AG04449 (cell line): ENCODE results near the gene PPP2R2C.

Experiments
- CTCF ChIA-PET: fragments of 350-600 bp; formaldehyde crosslinking; extraction: SDS; loops from one replicate; lab custom pipeline; 2021; ENCODE audit warnings: antibody characterized with exemption; lab: Yijun Ruan, JAX
- POLR2A ChIA-PET: fragments of 400-600, 350-600 bp; formaldehyde crosslinking; extraction: SDS; loops from one replicate; lab custom pipeline; 2020; ENCODE audit warnings: antibody characterized with exemption, inconsistent platforms; lab: Yijun Ruan, JAX
- DNase-seq: peaks from one replicate; pipeline ENCODE4 v3.0.0-alpha.2; 2010; ENCODE audit warnings: low read depth, low spot score
- H3K4me3 ChIP-seq: 2 replicates; pipeline ENCODE4 v1.5.1; 2011; ENCODE audit warnings: low read depth, mild to moderate bottlenecking, control low read depth, low read length
- TF ChIP-seq, protein P1 (sequence below): IDR thresholded peaks from one replicate; pipeline ENCODE4 v1.5.1; 2011; ENCODE audit warnings: mild to moderate bottlenecking, moderate library complexity, low read length, control low read depth, inconsistent platforms; ENCODE audit not compliant: insufficient read depth; ENCODE audit errors: missing control alignments

The PPP2R2C gene

DNA sequence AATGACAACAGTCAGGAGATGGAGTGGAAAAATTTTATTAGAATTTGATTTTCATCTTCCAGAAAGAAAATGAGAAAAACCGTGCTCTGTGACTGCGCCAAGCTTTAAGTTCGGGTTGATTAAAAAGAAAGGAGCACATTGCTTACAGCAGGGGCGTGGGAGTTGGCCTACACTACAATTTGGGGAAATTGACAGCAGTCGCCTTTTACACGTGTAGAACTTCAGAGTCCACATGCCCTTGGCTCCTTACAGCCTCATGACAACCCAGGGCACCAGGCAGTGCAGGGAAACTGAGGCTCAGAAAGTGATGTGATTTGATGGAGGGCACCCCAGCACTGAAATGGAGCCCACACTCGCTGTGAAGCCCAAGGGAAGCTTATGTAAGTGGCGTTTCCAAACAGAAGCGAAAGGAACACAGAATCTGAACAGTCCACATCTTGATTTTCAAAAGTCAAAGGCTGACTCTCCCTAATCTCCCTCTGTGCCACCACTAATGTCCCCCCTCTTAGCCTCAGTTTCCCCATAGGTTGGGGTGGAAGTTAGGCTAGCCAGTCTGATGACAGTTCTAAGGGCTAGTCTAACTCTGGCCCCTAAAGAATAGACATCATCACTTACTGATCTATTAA is 5.5 kb downstream of the PPP2R2C start:
- TF ChIP-seq, protein P1, sequence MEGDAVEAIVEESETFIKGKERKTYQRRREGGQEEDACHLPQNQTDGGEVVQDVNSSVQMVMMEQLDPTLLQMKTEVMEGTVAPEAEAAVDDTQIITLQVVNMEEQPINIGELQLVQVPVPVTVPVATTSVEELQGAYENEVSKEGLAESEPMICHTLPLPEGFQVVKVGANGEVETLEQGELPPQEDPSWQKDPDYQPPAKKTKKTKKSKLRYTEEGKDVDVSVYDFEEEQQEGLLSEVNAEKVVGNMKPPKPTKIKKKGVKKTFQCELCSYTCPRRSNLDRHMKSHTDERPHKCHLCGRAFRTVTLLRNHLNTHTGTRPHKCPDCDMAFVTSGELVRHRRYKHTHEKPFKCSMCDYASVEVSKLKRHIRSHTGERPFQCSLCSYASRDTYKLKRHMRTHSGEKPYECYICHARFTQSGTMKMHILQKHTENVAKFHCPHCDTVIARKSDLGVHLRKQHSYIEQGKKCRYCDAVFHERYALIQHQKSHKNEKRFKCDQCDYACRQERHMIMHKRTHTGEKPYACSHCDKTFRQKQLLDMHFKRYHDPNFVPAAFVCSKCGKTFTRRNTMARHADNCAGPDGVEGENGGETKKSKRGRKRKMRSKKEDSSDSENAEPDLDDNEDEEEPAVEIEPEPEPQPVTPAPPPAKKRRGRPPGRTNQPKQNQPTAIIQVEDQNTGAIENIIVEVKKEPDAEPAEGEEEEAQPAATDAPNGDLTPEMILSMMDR: no peak
- no peak overlapping the region for H3K4me3 ChIP-seq
- CTCF ChIA-PET: no interaction called here
- POLR2A ChIA-PET: no interaction called here
- DNase-seq: no peak

DNA sequence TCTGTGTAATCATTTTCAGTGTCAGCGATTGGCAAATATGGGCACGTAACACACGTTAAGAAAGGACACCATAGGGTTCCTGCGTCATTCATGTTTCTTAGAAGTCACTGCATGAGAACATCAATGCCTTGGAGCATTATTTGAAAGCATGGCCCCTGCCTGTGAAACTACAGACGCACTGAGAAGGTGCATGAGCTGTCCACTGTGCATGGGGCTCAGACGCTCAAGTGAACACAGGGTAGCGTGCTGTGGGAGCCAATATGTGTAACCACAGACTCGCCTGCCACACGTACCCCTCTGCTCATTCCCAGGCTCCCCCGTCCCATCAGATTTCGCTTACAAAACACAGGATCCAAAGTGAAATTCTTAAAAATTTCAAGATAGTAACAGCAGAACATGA is 6.5 kb downstream of the PPP2R2C start:
- ChIA-PET CTCF (no interaction called here), POLR2A (no interaction called here)
- DNase-seq: no peak
- H3K4me3 ChIP-seq: no peak overlapping the region
- TF ChIP-seq, protein P1: no peak

DNA sequence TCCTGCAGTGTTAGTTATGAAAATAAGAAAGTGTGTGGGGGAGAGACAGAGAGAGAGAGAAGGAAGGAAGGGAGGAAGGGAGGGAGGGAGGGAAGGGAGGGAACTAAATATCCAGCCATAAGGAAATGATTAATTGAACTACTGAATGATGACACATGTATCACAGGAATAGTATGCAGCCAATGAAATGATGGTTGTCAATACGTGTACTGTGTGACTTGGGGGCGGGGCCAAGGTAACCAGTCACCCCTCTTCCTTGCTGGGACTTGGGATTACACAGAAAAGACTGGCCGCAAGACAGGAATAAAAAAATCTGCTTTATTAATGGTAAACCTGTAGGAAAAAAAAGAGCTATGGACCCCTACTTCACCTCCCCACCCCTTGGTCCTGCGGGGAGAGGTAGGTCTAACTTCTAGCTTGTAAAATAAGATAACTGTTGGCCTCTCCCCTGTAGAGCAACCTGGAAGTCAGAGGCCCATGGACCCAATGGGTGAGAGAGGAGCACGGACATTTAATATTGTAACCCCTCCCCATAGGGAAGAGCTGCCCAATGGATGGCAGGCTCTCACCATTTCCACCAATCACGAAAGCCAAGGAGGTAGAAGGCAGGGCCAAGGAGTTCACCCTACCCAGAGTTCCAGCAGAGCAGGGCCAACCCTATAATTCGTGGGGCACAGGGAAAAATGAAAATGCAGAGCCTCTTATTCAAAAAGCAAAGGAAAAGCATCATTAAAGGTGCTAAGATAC is 7.4 kb downstream of the PPP2R2C start:
- DNase-seq: no peak
- CTCF ChIA-PET: no interaction called here
- H3K4me3 ChIP-seq: no peak overlapping the region
- POLR2A ChIA-PET: no interaction called here
- TF ChIP-seq, protein P1: no peak

DNA sequence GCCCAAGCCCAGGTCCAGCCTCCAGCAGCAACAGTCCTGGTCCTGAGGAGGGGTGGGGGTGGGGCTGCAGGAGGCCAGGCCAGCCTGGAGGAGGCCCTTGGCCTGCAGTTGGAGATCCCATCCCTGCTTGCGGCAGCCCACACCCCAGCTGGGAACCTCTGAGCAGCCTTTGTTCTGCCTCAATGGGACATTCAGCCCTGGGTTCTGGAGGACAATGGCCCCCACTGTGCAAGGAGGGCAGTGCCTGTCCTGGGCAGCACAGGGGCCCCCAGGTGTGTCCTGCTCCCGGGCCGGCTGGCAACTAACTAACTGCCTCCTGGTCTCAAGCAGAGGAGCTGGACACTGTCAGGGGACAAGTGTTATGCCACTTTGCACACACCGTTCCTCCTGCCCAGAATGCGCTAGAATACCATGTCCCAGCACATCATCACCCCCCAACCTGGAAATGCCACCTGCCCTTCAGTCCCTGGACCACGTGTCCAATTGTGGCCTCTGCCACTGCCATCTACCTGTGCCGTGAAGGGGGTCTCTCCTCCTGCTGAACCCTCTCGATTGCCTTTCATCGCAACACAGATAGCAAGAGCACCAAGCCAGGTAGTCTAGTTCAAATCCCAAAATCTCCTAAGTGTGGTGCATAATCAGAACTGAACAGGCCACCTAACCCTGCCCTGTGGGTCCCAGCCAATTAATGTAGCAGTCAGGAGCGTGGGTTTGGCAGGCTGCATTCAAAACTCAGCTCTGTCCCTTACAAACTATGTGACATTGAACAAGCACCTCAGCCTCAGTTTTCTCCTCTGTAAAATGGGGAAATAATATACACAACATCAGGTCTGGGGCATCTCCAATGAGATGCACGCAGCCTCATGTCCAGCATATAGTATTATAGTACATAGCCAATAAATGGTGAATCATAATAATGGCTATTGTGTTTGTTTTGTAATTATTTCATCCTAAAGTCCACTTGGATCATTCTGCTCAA is 8.8 kb downstream of the PPP2R2C start:
- H3K4me3 ChIP-seq: no peak overlapping the region
- DNase-seq: no peak
- TF ChIP-seq, protein P1: no peak
- ChIA-PET CTCF (no interaction called here), POLR2A (no interaction called here)

DNA sequence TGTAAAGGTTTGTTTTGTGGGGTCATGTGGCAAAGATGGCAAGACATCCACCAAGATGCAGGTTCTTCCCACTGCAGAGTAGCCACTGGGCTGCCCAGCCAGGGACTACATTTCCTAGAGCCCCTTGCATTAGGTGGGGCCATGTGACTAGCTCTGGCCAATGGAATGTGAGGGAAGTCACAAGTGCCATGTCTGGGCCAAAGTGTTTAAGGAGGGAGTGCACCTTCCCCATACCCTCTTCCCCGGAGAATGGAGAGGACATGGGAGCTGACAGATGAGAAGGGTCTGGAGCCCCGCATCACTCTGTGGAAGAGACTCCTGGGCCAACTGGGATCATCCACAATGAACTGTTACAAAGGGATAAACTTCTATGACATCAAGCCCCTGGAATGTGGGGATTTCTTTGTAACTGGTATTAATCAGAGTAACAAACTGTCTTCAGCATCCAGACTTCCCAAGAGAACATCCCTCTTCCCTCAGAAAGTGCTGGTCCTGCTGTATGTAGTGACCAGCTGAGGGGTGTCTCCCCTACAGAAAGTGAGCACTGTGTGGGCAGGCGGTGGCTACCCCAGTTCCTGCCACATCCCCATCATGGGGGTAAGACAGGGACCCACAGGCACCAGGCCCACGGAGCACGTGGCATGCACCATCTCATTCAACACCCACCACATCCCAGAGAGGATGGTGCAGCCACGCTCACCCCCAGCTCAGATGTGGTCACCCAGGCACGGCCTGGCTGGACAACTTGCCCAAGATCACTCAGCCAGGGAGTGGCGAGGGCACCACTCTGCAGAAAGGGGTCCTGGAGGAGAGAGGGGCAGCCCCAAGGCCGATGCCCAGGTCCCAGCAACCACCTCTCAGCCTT is 10.9 kb downstream of the PPP2R2C start:
- ChIA-PET POLR2A (no interaction called here), CTCF (no interaction called here)
- H3K4me3 ChIP-seq: no peak overlapping the region
- DNase-seq: no peak
- TF ChIP-seq, protein P1: no peak
